Gastrocnemius medialis (tissue), 4 donors: Measurements from ENCODE around the gene SERPINB10. TPM values are rescaled to one million over a fixed set of nuclear protein-coding genes. Genes with fewer than 3 reads are reported as not detected.

Experiments used
- ATAC-seq, 2 donors: fragments of 150-250 bp; one replicate each; pipeline ENCODE4 v1.9.1; 2016
- DNase-seq, 2 donors: peaks; one replicate each; pipeline ENCODE4 v3.0.0-alpha.2; 2019
- H3K27ac ChIP-seq, 4 donors: fragments of 200-600 bp; sonication (generic); 1 replicate in 1 of 4; 2 replicates in 3 of 4; pipeline ENCODE4 v1.5.1; 2016 to 2018; ENCODE audit warnings: mild to moderate bottlenecking in 2 of 4, moderate library complexity in 1 of 4
- H3K27me3 ChIP-seq, 3 donors: fragments of 200-600 bp; sonication (generic) in 2 of 3; 1 replicate in 1 of 3; 2 replicates in 2 of 3; pipeline versions ENCODE4 v1.5.1 to v1.6.0; 2016 to 2019; ENCODE audit warnings: mild to moderate bottlenecking in 1 of 3, moderate library complexity in 1 of 3
- H3K36me3 ChIP-seq, 2 donors: fragments of 200-600 bp; sonication (generic) in 1 of 2; one replicate each; pipeline ENCODE4 v1.5.1; 2017 to 2018
- H3K4me1 ChIP-seq, 2 donors: fragments of 200-600 bp; sonication (generic) in 1 of 2; one replicate each; pipeline ENCODE4 v1.5.1; 2016 to 2017; ENCODE audit warnings: mild to moderate bottlenecking in 2 of 2
- H3K4me3 ChIP-seq, 4 donors: fragments of 200-600 bp; sonication (generic) in 3 of 4; 1 replicate in 1 of 4; 2 replicates in 3 of 4; pipeline ENCODE4 v1.5.1; 2016 to 2019; ENCODE audit warnings: mild to moderate bottlenecking in 2 of 4
- H3K9me3 ChIP-seq, 3 donors: fragments of 200-600 bp; sonication (generic) in 2 of 3; 1 replicate in 1 of 3; 2 replicates in 2 of 3; pipeline ENCODE4 v1.5.1; 2016 to 2019
- POLR2A ChIP-seq, 2 donors: fragments of 450-650 bp; IDR thresholded peaks; one replicate each; pipeline ENCODE4 v1.6.1; 2017; ENCODE audit warnings: antibody characterized with exemption in 2 of 2, mild to moderate bottlenecking in 2 of 2, moderate library complexity in 2 of 2
- in situ Hi-C, 4 donors: fragments of 200-750 bp; cut with MboI; loops; one replicate each; pipeline versions ENCODE4 v1.15.0 to v1.8.0; 2017; ENCODE audit warnings: low sequenced_read_pairs in 4 of 4
- intact Hi-C: fragments of 100-400 bp; cut with DNase I; formaldehyde crosslinking; loops from one replicate; pipeline ENCODE4 v1.15.1; 2023; ENCODE audit warnings: low total_unique reads
- total RNA-seq, 4 donors: library from RNA; depleted of rRNA; stranded (reverse); fragments of >200 nt; gene quantifications; one replicate each; pipeline versions ENCODE4 v1.1.0 to v1.2.3, GENCODE V29; 2016
- TF ChIP-seq, protein P1 (sequence below), 5 experiments: fragments of 450-650 bp in 3 of 5; fragments of 200-600 bp in 2 of 5; sonication (generic) in 2 of 5; IDR thresholded peaks in 4 of 5; conservative IDR thresholded peaks in 1 of 5; 1 replicate in 4 of 5; 2 replicates in 1 of 5; pipeline ENCODE4 v1.5.1; 2016 to 2019; ENCODE audit warnings: antibody characterized with exemption in 5 of 5, mild to moderate bottlenecking in 3 of 5, moderate library complexity in 3 of 5

The SERPINB10 gene
- total RNA-seq, 4 donors from 2014 or later = not detected

DNA sequence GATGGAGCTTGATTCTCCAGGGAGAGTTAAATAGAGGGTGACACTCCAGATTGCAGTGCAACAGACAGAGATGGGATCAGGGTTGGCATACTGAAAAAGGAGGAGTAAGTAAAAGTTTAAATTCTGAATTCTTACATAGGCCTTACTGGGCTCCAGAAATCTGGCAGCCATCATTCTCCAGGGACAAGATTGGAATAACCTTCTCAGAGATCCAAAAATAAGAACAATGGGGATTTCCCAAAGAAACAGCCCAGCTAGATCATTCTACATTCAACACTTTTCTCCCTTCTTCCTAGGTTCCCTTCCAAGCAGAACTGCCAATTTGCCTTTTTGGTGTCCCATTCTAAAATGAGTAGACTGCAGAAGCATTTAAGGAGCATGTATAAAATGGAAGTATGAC is 35.2 kb upstream of the SERPINB10 start:
- intact Hi-C loops = no loop called here
- in situ Hi-C loops = no loop called here
- no peak overlapping the region for H3K27ac ChIP-seq
- no peak for TF ChIP-seq POLR2A (IDR thresholded peaks at IDR 0.05)
- TF ChIP-seq, protein P1, sequence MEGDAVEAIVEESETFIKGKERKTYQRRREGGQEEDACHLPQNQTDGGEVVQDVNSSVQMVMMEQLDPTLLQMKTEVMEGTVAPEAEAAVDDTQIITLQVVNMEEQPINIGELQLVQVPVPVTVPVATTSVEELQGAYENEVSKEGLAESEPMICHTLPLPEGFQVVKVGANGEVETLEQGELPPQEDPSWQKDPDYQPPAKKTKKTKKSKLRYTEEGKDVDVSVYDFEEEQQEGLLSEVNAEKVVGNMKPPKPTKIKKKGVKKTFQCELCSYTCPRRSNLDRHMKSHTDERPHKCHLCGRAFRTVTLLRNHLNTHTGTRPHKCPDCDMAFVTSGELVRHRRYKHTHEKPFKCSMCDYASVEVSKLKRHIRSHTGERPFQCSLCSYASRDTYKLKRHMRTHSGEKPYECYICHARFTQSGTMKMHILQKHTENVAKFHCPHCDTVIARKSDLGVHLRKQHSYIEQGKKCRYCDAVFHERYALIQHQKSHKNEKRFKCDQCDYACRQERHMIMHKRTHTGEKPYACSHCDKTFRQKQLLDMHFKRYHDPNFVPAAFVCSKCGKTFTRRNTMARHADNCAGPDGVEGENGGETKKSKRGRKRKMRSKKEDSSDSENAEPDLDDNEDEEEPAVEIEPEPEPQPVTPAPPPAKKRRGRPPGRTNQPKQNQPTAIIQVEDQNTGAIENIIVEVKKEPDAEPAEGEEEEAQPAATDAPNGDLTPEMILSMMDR (IDR thresholded peaks at IDR 0.05 in 4 of 5, conservative IDR thresholded peaks at IDR 0.05 in 1 of 5) = no peak
- ATAC-seq (no peak), DNase-seq (no peak)
- H3K36me3 ChIP-seq = no peaks in the 10 kb centered on the region
- no peaks in the 10 kb centered on the region for H3K4me1 ChIP-seq
- H3K9me3 ChIP-seq = no peaks in the 10 kb centered on the region
- no peak overlapping the region for H3K4me3 ChIP-seq
- no peaks in the 10 kb centered on the region for H3K27me3 ChIP-seq

- ATAC-seq (no peak), DNase-seq (no peak)
- Histone ChIP-seq H3K4me3 (no peak overlapping the region), H3K27ac (no peak overlapping the region), H3K36me3 (no peaks in the 10 kb centered on the region), H3K9me3 (no peaks in the 10 kb centered on the region), H3K4me1 (no peaks in the 10 kb centered on the region), H3K27me3 (no peaks in the 10 kb centered on the region)
- in situ Hi-C loops = no loop called here
- intact Hi-C loops = no loop called here
- TF ChIP-seq, protein P1 (IDR thresholded peaks at IDR 0.05 in 4 of 5, conservative IDR thresholded peaks at IDR 0.05 in 1 of 5) = no peak
- TF ChIP-seq POLR2A (IDR thresholded peaks at IDR 0.05) = no peak
Observed at GRCh38 chr18:63878343-63878742, 29.4 kb upstream of the SERPINB10 start.

DNA sequence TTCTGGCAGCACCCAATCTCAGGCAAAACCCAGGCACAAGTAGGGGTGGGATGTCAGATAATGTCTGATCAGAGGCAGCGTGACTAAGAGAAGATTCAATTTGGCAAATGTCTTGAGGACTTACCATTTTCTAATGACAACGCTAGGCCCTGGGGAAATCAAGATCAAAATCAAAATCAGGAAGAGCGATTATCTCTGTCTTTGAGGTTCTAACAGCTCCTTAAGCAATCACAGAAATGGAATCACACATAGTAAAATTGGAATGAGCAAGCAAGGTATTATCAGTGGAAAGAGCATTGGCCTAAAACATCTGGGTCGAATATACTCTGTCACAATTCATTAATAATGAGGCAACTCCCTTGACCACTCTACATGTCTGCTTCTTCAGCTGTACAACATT is 28.8 kb upstream of the SERPINB10 start:
- Histone ChIP-seq H3K4me3 (no peak overlapping the region), H3K36me3 (no peaks in the 10 kb centered on the region), H3K27ac (no peak overlapping the region), H3K9me3 (no peaks in the 10 kb centered on the region), H3K27me3 (no peaks in the 10 kb centered on the region), H3K4me1 (no peaks in the 10 kb centered on the region)
- ATAC-seq (no peak), DNase-seq (no peak)
- TF ChIP-seq, protein P1 (IDR thresholded peaks at IDR 0.05 in 4 of 5, conservative IDR thresholded peaks at IDR 0.05 in 1 of 5) = no peak
- no peak for TF ChIP-seq POLR2A (IDR thresholded peaks at IDR 0.05)
- in situ Hi-C loops = no loop called here
- intact Hi-C loops = no loop called here

DNA sequence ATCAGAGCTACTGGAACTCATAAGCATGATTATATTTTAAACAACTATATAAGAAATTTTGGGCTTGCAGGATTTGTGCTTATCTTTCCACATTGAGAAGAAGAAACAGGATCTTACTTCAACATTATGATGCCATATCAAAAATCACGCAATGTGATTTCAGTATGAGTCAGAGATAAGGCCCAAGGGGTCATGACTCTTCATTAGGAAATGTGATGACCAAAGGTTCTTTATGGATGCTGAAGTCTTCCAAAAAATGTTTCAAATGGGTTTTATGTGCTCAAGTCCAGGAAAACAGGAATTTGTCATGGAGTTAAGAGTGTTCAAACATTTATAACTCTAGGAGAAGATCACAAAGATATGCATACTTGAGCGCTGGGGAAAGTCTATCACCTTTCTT is 28.0 kb upstream of the SERPINB10 start:
- H3K27ac ChIP-seq = no peak overlapping the region
- no peaks in the 10 kb centered on the region for H3K9me3 ChIP-seq
- no peak for TF ChIP-seq POLR2A (IDR thresholded peaks at IDR 0.05)
- TF ChIP-seq, protein P1 (IDR thresholded peaks at IDR 0.05 in 4 of 5, conservative IDR thresholded peaks at IDR 0.05 in 1 of 5) = no peak
- H3K4me1 ChIP-seq = no peaks in the 10 kb centered on the region
- H3K36me3 ChIP-seq = no peaks in the 10 kb centered on the region
- DNase-seq (no peak), ATAC-seq (no peak)
- H3K4me3 ChIP-seq = no peak overlapping the region
- no peaks in the 10 kb centered on the region for H3K27me3 ChIP-seq
- in situ Hi-C loops = no loop called here
- intact Hi-C loops = no loop called here

DNA sequence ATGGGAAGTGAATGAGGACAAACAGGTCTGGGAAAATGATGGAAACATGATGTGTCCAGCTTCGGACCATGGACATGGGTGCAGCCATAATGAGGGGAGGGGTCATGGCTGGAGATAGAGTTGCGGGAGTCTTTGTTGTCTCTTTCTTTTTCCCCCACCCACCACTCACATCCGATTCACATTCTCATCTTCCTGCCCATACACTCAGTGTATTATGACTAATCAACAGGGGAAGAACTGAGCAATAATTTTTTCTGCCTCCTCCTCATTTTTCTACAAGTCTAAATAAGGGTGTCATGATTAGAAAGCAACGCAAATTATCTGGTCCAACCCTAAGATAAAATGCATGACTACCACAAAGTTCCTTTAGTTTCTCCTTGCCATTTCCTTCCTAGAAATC is 25.9 kb upstream of the SERPINB10 start:
- no peak for ATAC-seq
- intact Hi-C loops = no loop called here

More for the DNA sequence above, 25.9 kb upstream of the SERPINB10 start:
- TF ChIP-seq, protein P1 (IDR thresholded peaks at IDR 0.05 in 4 of 5, conservative IDR thresholded peaks at IDR 0.05 in 1 of 5) = no peak
- no peak for TF ChIP-seq POLR2A (IDR thresholded peaks at IDR 0.05)
- no peak overlapping the region for H3K4me3 ChIP-seq
- no peak overlapping the region for H3K27ac ChIP-seq
- no peaks in the 10 kb centered on the region for H3K9me3 ChIP-seq
- no peaks in the 10 kb centered on the region for H3K36me3 ChIP-seq
- H3K4me1 ChIP-seq = no peaks in the 10 kb centered on the region
- in situ Hi-C loops = no loop called here
- DNase-seq = no peak
- no peaks in the 10 kb centered on the region for H3K27me3 ChIP-seq
